HG03196 (cell line): ENCODE measurements around the gene MT1F.

Experiments used
- ATAC-seq: cut with Tn5 transposase; IDR thresholded peaks from one replicate; pipeline ENCODE4 v1.9.1; 2021; ENCODE audit not compliant: unreplicated experiment

The MT1F gene

DNA sequence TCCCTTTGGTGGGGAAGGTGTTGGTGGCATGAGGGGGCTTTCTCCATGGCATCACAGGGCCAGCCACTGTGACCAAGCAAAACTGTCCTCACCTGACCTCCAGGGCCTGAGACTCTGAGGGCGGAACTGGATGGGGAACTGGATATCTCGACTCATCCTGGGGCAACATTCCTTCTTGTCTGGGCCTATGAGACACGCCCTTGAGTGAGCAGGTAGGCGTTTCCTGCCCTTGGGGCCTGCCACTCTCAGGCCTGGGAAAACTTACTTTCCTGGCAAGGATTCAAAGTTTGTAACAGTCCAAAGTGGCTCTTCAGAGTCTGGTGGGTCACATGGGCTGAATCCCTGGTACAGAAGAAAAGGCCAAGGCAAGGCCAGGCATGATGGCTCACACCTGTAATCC lies 34.1 kb downstream of the MT1F start:
- no peak for ATAC-seq

GRCh38 chr16:56695246-56695645 lies 37.5 kb downstream of the MT1F start:
- no peak for ATAC-seq

DNA sequence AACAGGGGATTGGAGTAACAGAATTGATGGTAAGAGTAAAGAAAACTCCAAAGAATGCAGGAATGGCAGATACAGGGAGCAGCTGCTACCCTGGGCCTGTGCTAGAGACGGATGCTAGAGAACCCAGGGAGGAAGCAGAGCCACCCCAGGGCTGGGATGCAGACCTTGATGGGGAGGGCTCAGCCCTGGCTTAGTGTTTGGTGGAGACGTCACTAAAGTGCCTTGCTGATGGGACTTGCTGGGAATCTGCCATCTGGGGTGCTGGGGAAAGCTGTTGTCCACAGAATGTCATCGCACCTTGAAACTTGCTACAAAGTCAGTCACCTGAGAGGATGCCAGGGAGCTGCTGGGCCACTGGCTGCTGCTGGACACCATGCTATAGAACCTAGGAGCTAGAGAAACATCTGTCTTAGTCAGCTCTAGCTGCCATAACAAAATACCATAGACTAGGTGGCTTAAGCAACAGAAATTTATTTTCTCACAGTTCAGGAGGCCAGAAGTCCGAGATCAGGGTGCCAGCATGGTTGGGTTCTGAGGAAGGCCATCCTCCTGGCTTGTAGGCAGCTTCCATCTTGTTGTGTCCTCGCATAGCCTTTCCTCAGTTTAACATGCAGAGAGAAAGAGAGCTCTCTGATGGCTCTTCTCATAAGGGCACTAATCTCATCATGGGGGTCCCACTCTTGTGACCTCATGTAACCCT lies 39.8 kb downstream of the MT1F start:
- ATAC-seq: no peak

DNA sequence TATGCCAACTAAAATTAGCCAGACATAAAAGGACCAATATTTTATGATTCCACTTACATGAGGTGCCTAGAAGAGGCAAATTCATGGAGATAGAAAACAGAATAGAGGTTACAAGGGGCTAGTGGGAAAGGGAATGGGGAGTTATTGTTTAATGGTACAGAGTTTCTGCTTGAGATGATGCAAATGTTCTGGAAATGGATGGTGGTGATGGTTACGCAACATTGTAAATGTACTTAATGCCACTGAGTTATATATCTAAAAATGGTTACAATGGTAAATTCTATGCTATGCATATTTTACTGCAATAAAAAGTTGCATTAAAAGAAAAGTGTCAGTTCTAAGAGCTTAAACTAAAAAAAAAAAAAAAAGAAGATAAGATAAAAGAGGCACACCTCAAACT lies 42.4 kb downstream of the MT1F start:
- no peak for ATAC-seq

DNA sequence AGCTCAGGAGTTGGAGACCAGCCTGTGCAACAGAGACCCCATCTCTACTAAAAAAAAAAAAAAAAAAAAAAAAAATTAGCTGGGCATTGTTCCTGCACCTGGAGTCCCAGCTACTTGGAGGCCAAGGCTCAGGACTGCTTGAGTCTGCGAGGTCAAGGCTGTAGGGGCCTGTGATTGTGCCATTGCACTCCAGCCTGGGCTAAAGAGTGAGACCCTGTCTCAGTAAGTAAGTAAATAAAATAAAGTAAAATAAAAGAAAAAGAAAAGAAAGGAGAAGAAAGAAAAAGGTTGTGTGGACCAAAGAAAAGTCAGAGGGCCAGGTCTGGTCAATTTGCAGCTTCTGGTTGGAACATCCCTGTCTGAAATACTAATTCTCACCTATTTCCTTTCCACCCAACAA lies 42.9 kb downstream of the MT1F start:
- no peak for ATAC-seq

DNA sequence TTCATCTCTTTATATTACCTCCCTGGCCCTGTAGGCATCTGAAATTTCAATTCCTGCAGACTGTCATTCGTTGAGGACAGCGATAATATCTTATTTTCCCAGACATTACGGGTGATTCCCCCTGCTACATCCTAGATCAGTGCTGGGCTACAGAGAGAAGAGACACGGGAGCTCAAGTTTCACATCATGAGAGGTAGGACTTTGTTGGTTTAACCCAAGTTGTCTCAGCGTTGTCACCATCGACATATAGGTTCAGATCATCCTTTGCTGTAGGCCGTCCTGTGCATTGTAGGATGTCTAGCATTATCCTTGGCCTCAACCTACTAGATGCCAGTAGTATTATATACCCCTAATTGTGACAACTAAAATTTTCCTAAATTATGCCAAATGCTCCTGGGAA lies 43.8 kb downstream of the MT1F start:
- ATAC-seq: no peak

- ATAC-seq: no peak
These were observed 45.1 kb downstream of the MT1F start for GRCh38 chr16:56702836-56703235.
